Stimulated activated CD8-positive, alpha-beta memory T cell treated with anti-CD3 and anti-CD28 coated beads, Interleukin-4, amount 100 ng/mL, for 24 hours (primary cell): ENCODE data around the gene SLC39A2.
A peak's percentile ranks its signal among the peaks of the same experiment; 100 is the strongest.
"Not testable (repeated sequence)": the region's sequence is repeated elsewhere in the genome, so short reads cannot be mapped to it uniquely, and the experiment has no call there.

ENCODE experiments used
- DNase-seq: peaks from one replicate; pipeline ENCODE4 v3.0.0-alpha.2; 2020; ENCODE audit warnings: low read depth

The SLC39A2 gene

GRCh38 chr14:20998674-20999366, at the start of gene SLC39A2:
Gene SLC39A2 (plus strand): TSS chr14:20999293. CDS start chr14:20999447, 154 bp downstream.
- no peak for DNase-seq

GRCh38 chr14:20954736-20955537, 44.2 kb upstream of the SLC39A2 start, which contains the start of gene RNASE2:
Gene RNASE2 (plus strand): TSS chr14:20955487. CDS start chr14:20955772, 285 bp downstream.
- not testable (repeated sequence) for DNase-seq

- DNase-seq = not testable (repeated sequence)
Observed at GRCh38 chr14:20955538-20955873, 43.6 kb upstream of the SLC39A2 start.

GRCh38 chr14:20956376-20956976, 42.6 kb upstream of the SLC39A2 start:
- DNase-seq = no peak

- not testable (repeated sequence) for DNase-seq
Observed at GRCh38 chr14:20958946-20959345, 40.1 kb upstream of the SLC39A2 start.

GRCh38 chr14:20969336-20969735, 29.8 kb upstream of the SLC39A2 start:
- no peak for DNase-seq

GRCh38 chr14:20970647-20970982, 28.5 kb upstream of the SLC39A2 start:
- no peak for DNase-seq

- peak; percentile 69 for DNase-seq
Observed at GRCh38 chr14:20970983-20971704, 27.9 kb upstream of the SLC39A2 start.

GRCh38 chr14:20971705-20972021, 27.4 kb upstream of the SLC39A2 start:
- no peak for DNase-seq

- no peak for DNase-seq
Observed at GRCh38 chr14:20973501-20973900, 25.6 kb upstream of the SLC39A2 start.

GRCh38 chr14:20976291-20976690, 22.8 kb upstream of the SLC39A2 start:
- DNase-seq = no peak

GRCh38 chr14:20978687-20979086, 20.4 kb upstream of the SLC39A2 start:
- no peak for DNase-seq

GRCh38 chr14:20980906-20981305, 18.2 kb upstream of the SLC39A2 start:
- DNase-seq = no peak

GRCh38 chr14:20982646-20983369, 16.3 kb upstream of the SLC39A2 start:
- no peak for DNase-seq

- not testable (repeated sequence) for DNase-seq
Observed at GRCh38 chr14:20985650-20986049, 13.4 kb upstream of the SLC39A2 start.

GRCh38 chr14:20986811-20987210, 12.3 kb upstream of the SLC39A2 start:
- no peak for DNase-seq

GRCh38 chr14:20988717-20989470, 10.2 kb upstream of the SLC39A2 start:
- DNase-seq = no peak

- no peak for DNase-seq
Observed at GRCh38 chr14:20989471-20989786, 9.7 kb upstream of the SLC39A2 start.

- DNase-seq = peak; percentile 79
Observed at GRCh38 chr14:20989787-20990600, 9.1 kb upstream of the SLC39A2 start, which contains the start of gene METTL17. Gene METTL17 (plus strand): TSS chr14:20989980. CDS start chr14:20990003, 23 bp downstream.

- DNase-seq = no peak
Observed at GRCh38 chr14:20996521-20996920, 2.6 kb upstream of the SLC39A2 start.
